Measurements from ENCODE around the gene NKX2-1.

The NKX2-1 gene

GRCh38 chr14:36519431-36520321, at the start of gene NKX2-1 (continued):
- peak; percentile 58 for TF ChIP-seq PRDM10 (tag by site-specific recombination; IDR thresholded peaks at IDR 0.05)
- TF ChIP-seq ZNF37A (tag by site-specific recombination; IDR thresholded peaks at IDR 0.05), result no peak
- peak; percentile 92 for TF ChIP-seq ZNF335 (tag by site-specific recombination; conservative IDR thresholded peaks at IDR 0.05)
- TF ChIP-seq KLF9 (tag by site-specific recombination; IDR thresholded peaks at IDR 0.05; ENCODE audit: low read depth), result peak; percentile 61; the same call in 1 of the 2 replicates
- TF ChIP-seq ZNF654 (tag by site-specific recombination; IDR thresholded peaks at IDR 0.05; ENCODE audit: low read depth), result no peak
- no peak for TF ChIP-seq ZNF433 (tag by site-specific recombination; IDR thresholded peaks at IDR 0.05; ENCODE audit: low read depth)
- no peak for TF ChIP-seq ZNF133 (tag by site-specific recombination; IDR thresholded peaks at IDR 0.05)
- peak; percentile 66 for TF ChIP-seq ZNF561 (tag by site-specific recombination; IDR thresholded peaks at IDR 0.05; ENCODE audit: borderline replicate concordance)
- TF ChIP-seq KLF17 (tag by site-specific recombination; IDR thresholded peaks at IDR 0.05), result 0 out of 2 replicates have a peak, but pooled peaks have one; percentile 9
- no peak for TF ChIP-seq ZNF513 (tag by site-specific recombination; IDR thresholded peaks at IDR 0.05)
- peak; percentile 39; the same call in 1 of the 2 replicates for TF ChIP-seq KLF8 (tag by site-specific recombination; IDR thresholded peaks at IDR 0.05)
- peak; percentile 76 for TF ChIP-seq PATZ1 (tag by site-specific recombination; IDR thresholded peaks at IDR 0.05)
- TF ChIP-seq WT1 (tag by site-specific recombination; IDR thresholded peaks at IDR 0.05), result peak; percentile 38; the same call in 1 of the 2 replicates
- TF ChIP-seq ZNF366 (tag by site-specific recombination; conservative IDR thresholded peaks at IDR 0.05), result peak; percentile 49; the same call in 1 of the 2 replicates
- TF ChIP-seq ZNF626 (tag by site-specific recombination; IDR thresholded peaks at IDR 0.05), result no peak
- TF ChIP-seq HIC1 (tag by site-specific recombination; IDR thresholded peaks at IDR 0.05), result no peak
- no peak for TF ChIP-seq ZNF112 (tag by site-specific recombination; IDR thresholded peaks at IDR 0.05)
- no peak for TF ChIP-seq ZBTB48 (tag by site-specific recombination; IDR thresholded peaks at IDR 0.05)
- TF ChIP-seq ZNF202 (tag by site-specific recombination; IDR thresholded peaks at IDR 0.05; ENCODE audit: borderline replicate concordance), result no peak
- TF ChIP-seq INSM2 (tag by site-specific recombination; IDR thresholded peaks at IDR 0.05), result no peak; the same call in 1 of the 2 replicates
- TF ChIP-seq ZBTB7A (tag by site-specific recombination; IDR thresholded peaks at IDR 0.05; ENCODE audit: low read depth), result 0 out of 2 replicates have a peak, but pooled peaks have one; percentile 20
- TF ChIP-seq TSHZ1 (tag by site-specific recombination; IDR thresholded peaks at IDR 0.05; ENCODE audit: borderline replicate concordance), result 0 out of 2 replicates have a peak, but pooled peaks have one; percentile 12
